Mucosa of gallbladder (tissue), 1 donor: ENCODE data around the gene STN1. TPM values are rescaled to one million over a fixed set of nuclear protein-coding genes. Genes with fewer than 3 reads are reported as not detected.

Experiments
- DNase-seq: peaks from one replicate; pipeline ENCODE4 v3.0.0-alpha.2; 2020; ENCODE audit warnings: low spot score
- total RNA-seq: library from RNA; stranded (reverse); gene quantifications from one replicate; pipeline ENCODE4 v1.2.1, GENCODE V29; 2021
- donor health status: DM: no; HTN: no; CAD: no.

STN1 gene
- total RNA-seq: 29.2 TPM

GRCh38 chr10:103918053-103918846 is at the start of gene STN1:
Gene STN1, minus strand, starts transcription at chr10:103918184. Its CDS starts 590 bp downstream, at chr10:103917594.
- DNase-seq: peak; percentile 97

- no peak for DNase-seq
Measured at GRCh38 chr10:103967448-103968071, 49.6 kb upstream of the STN1 start.

DNA sequence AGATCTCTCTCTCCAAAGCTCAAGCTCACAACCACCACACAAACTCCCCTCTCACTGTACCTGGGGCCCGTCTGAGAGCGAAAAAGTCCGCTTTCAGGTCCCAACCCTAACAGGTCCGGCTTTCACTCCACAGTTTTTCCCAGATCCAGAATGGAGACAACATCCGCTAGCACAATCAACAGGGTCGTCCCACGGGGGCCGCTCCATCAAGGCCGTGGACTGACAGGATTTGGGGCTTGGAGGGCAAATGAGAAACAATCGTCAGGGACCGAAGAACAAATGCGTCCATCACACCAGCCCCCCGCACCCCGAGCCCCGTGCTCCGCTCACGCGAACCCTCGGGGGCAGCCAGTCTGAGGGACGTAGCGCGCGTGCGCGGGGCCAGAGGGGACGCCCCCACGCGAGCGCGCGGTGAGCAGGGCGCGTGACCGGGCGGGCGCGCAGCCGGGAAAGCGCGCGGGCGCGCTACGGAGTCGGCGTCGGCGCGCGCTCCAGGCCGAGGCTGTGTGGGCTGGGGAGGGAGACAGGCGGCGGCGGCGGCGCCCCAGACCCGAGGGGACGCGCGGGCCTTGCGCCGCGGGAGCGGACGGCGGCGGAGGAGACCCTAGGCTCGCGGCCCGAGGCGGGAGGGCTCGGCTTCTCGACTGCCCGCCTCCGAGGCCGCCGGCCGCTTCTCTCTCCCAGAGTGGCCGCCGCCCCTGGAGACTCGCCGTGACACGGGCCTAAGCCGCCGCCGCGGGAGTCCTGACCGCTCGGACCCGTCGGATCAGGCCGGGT is 48.9 kb upstream of the STN1 start, which contains the start of gene SLK:
Gene SLK (plus strand): TSS at position 470 of the 777 bp plus-strand sequence. CDS start 606 bp downstream, outside the sequence.
- DNase-seq: peak; percentile 84

DNA sequence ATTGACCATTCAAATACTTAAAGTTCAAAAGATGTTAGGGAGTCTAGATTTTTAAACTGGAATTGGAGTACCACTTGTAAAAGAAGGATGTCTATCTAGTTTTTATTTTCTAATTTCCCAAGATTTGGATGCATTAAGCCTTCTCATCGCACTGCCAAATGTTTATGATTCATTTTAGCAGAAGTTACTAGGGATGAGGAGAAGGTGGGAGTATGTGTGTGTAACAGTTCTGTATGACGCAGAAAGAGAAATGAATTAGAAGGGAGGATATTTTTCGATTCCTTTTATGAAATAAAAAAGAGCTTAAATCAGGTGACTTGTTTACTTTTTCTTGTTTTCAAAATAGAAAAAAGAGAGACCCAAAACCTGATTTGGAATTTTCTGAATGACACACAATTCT is 42.1 kb upstream of the STN1 start:
- no peak for DNase-seq

DNA sequence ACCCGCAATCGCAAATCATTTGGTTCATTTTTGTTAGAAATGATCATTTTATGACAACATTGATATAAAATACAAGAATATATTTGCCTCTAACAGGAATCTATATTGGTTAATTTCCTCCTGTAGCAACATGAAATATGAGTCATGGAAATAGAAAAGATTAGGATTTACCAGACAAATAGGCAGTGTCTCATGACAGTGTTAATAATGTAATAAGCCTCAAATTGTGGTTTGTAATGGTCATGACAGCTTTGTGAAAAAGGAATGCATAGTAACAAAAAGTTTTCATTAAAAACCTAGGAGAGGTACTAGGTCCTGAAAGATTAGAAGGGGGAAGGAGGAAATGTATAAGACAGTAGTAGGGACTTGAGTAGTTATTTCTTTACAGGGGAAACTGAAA is 41.0 kb upstream of the STN1 start:
- DNase-seq: no peak

DNA sequence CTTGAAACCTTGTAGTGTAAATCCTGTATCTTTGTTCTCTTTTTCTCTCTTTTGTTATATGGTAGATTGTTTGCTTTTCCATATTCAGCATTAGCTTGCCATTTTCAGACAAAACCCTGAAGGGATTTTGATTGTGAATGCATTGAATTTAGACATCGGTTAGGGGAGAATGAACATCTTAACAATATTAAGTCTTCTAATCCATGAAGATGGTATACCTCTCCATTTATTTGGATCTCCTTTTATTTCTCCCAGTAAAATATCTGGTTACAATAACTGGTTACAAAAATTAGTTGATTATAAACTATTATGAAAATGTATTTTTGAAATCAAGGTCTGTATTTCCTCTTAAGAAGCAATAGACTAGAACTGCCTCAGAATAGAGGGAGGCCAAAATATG is 36.6 kb upstream of the STN1 start:
- no peak for DNase-seq

GRCh38 chr10:103951942-103952341 is 34.0 kb upstream of the STN1 start:
- no peak for DNase-seq

GRCh38 chr10:103951183-103951582 is 33.2 kb upstream of the STN1 start:
- DNase-seq: no peak

DNA sequence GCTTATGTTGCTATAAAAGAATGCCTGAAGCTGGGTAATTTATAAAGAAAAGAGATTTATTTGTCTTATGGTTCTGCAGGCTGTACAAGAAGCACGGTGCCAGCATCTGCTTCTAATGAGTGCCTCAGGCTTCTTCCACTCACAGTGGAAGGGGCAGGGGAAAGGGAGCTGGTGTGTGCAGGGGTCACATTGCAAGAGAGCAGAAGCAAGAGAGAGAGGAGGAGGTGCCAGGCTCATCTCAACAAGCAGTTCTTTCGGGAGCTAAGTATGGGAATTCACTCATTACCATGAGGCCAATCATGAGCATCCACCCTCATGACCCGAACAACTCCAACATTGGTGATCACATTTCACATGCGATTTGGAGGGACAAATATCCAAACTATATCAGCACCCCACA is 31.7 kb upstream of the STN1 start:
- no peak for DNase-seq

GRCh38 chr10:103947799-103948516 is 30.0 kb upstream of the STN1 start:
- no peak for DNase-seq

GRCh38 chr10:103942866-103943265 is 24.9 kb upstream of the STN1 start:
- no peak for DNase-seq

- DNase-seq: no peak
Measured at GRCh38 chr10:103941801-103942200, 23.8 kb upstream of the STN1 start.

GRCh38 chr10:103939522-103939921 is 21.5 kb upstream of the STN1 start:
- DNase-seq: no peak

GRCh38 chr10:103936022-103936421 is 18.0 kb upstream of the STN1 start:
- no peak for DNase-seq

GRCh38 chr10:103934308-103934707 is 16.3 kb upstream of the STN1 start:
- no peak for DNase-seq

DNA sequence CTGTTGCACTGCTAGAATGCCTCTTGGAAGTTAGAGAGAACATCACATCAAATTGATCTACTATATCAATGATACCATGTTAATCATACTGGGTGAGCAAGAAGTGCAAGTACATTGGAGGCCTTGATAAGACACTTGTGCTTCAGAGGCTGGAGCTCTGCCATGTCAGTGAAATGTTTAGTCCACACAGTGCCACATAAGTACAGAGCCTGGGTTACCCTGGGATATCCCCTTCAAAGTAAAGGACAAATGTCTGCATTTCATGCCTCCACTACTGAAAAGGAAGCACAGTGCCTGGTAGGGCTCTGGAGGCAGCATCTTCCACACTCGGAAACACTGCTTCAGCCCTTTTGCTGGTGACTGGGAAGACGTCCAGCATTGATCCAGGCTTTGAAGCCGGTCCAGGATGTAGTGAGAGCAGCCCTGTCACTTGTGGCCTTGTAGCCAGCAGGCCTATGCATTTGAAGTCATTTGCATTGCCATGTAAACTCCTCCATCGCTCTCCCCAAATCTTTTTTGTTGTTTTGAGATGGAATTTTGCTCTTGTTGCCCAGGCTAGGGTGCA is 15.7 kb upstream of the STN1 start:
- DNase-seq: peak; percentile 67

DNA sequence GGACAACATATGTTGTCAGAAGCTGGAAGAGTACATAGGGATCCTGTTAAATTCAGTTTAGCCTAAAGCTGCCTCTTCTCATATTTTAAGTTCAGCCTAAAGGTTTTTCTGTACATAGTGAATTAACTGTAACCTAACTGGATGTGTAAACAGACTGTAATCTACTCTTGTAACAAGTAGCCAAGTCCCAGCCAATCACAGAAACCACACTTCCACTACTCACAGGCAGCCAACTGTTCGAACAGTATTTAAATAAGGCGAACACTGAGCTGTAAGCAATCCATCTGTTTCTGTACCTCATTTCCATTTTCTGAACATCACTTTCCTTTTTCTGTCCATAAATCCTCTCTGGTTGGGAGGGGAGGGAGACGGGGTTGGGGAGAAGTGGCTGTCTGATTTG is 15.0 kb upstream of the STN1 start:
- no peak for DNase-seq

DNA sequence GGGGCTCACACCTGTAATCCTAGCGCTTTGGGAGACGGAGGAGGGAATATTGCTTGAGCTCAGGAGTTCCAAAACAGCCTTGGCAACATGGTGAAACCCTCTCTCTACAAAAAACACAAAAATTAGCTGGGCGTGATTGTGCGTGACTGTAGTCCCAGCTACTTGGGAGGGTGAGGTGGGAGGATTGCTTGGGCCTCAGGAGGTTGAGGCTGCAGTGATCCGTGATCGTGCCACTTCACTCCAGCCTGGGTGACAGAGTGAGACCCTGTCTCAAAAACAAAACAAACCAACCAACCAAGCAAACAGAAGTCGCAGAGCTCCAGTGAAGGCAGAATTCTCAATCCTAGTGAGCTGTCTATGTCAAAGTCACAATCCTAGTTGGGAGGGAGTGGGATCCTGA is 14.3 kb upstream of the STN1 start:
- no peak for DNase-seq

GRCh38 chr10:103931603-103932002 is 13.6 kb upstream of the STN1 start:
- no peak for DNase-seq

GRCh38 chr10:103930881-103931280 is 12.9 kb upstream of the STN1 start:
- DNase-seq: no peak

- no peak for DNase-seq
Measured at GRCh38 chr10:103930449-103930848, 12.5 kb upstream of the STN1 start.
